Endothelial cell of umbilical vein (primary cell): ENCODE measurements around the gene GABARAP. TPM values are rescaled to one million over a fixed set of nuclear protein-coding genes. Genes with fewer than 3 reads are reported as not detected.

Experiments
- BruUV-seq: library from RNA; stranded (reverse); fragments of 400-500 nt; replicated peaks from 2 replicates; lab custom pipeline; 2021; lab: Mats Ljungman, UMichigan
- CTCF ChIA-PET: fragments of 300-600, 350-600 bp; sonication (Branson Sonifier 250); formaldehyde crosslinking; loops from one replicate; lab custom pipeline; 2021; ENCODE audit warnings: antibody characterized with exemption, inconsistent platforms; lab: Charles Lee
- POLR2A ChIA-PET: fragments of 300-600, 350-600 bp; sonication (Branson Sonifier 250); formaldehyde crosslinking; loops from one replicate; lab custom pipeline; 2021; ENCODE audit warnings: antibody characterized with exemption, inconsistent platforms; lab: Charles Lee
- DNase-seq: peaks from one replicate; pipeline ENCODE4 v3.0.0-alpha.2; 2011; ENCODE audit warnings: low read depth, low spot score
- FAIRE-seq: peaks from 2 replicates; lab custom pipeline; 2011; peaks lifted over from hg19 to GRCh38; lab: Jason Lieb, UNC
- H2AFZ ChIP-seq: 2 replicates; pipeline ENCODE4 v1.6.0; 2012; ENCODE audit warnings: low read depth, low read length, control low read depth, inconsistent platforms
- H3K27ac ChIP-seq: 2 replicates; pipeline ENCODE4 v1.5.1; 2011; ENCODE audit warnings: low read depth, mild to moderate bottlenecking, control low read depth, low read length, moderate library complexity; ENCODE audit not compliant: insufficient read depth
- H3K27me3 ChIP-seq, 2 experiments: 2 replicates each; pipeline versions ENCODE4 v1.6.0 to v1.6.1; 2011; ENCODE audit warnings: low read length in 2 of 2, mixed read lengths in 1 of 2; ENCODE audit not compliant: control insufficient read depth in 2 of 2, insufficient read depth in 2 of 2
- H3K36me3 ChIP-seq, 2 experiments: 2 replicates in 1 of 2; 3 replicates in 1 of 2; pipeline ENCODE4 v1.5.1; 2011; ENCODE audit warnings: low read length in 2 of 2, mild to moderate bottlenecking in 1 of 2, moderate library complexity in 1 of 2; ENCODE audit not compliant: control insufficient read depth in 2 of 2, insufficient read depth in 2 of 2; ENCODE audit errors: extremely low read depth in 1 of 2
- H3K4me1 ChIP-seq: 3 replicates; pipeline ENCODE4 v1.5.1; 2011; ENCODE audit warnings: mild to moderate bottlenecking, low read length; ENCODE audit not compliant: control insufficient read depth, insufficient read depth; ENCODE audit errors: extremely low read depth
- H3K4me2 ChIP-seq: 2 replicates; pipeline ENCODE4 v1.6.1; 2011; ENCODE audit warnings: low read length, control low read depth, mixed read lengths; ENCODE audit not compliant: insufficient read depth
- H3K4me3 ChIP-seq, 3 experiments: fragments of 200-600 bp in 1 of 3; sonication (generic), shearing (Covaris generic) in 1 of 3; replicated peaks in 1 of 3; 2 replicates each; pipeline ENCODE4 v1.5.1; 2011 to 2016; ENCODE audit warnings: control low read depth in 3 of 3, low read length in 3 of 3, mild to moderate bottlenecking in 2 of 3, inconsistent platforms in 1 of 3, low read depth in 1 of 3, moderate library complexity in 1 of 3; ENCODE audit not compliant: insufficient read depth in 1 of 3
- H3K79me2 ChIP-seq: 2 replicates; pipeline ENCODE4 v1.6.0; 2012; ENCODE audit warnings: low read length, inconsistent platforms; ENCODE audit not compliant: control insufficient read depth, insufficient read depth
- H3K9ac ChIP-seq: replicated peaks from 2 replicates; pipeline ENCODE3; 2011; ENCODE audit warnings: low read length, control low read depth; ENCODE audit not compliant: insufficient read depth; ENCODE audit errors: extremely low read depth
- H3K9me1 ChIP-seq: replicated peaks from 3 replicates; pipeline ENCODE4 v1.6.0; 2011; ENCODE audit warnings: mild to moderate bottlenecking, low read length; ENCODE audit not compliant: control insufficient read depth, insufficient read depth; ENCODE audit errors: extremely low read depth
- H3K9me3 ChIP-seq: replicated peaks from 2 replicates; pipeline ENCODE4 v1.5.1; 2012; ENCODE audit warnings: low read length, inconsistent platforms; ENCODE audit not compliant: control insufficient read depth, insufficient read depth
- H4K20me1 ChIP-seq: replicated peaks from 2 replicates; pipeline ENCODE3; 2011; ENCODE audit warnings: mild to moderate bottlenecking, low read length; ENCODE audit not compliant: control insufficient read depth, insufficient read depth; ENCODE audit errors: extremely low read depth
- EZH2 ChIP-seq: IDR thresholded peaks from 2 replicates; pipeline ENCODE4 v1.6.1; 2012; ENCODE audit warnings: borderline replicate concordance, low read depth, mild to moderate bottlenecking, moderate library complexity, low read length, inconsistent platforms; ENCODE audit not compliant: severe bottlenecking
- FOS ChIP-seq: IDR thresholded peaks from 2 replicates; pipeline ENCODE4 v1.6.1; 2011; ENCODE audit warnings: mild to moderate bottlenecking, low read length, moderate library complexity, borderline replicate concordance; ENCODE audit not compliant: insufficient read depth
- GATA2 ChIP-seq: IDR thresholded peaks from 2 replicates; pipeline ENCODE4 v1.7.0; 2011; ENCODE audit warnings: low read depth, mild to moderate bottlenecking, moderate library complexity, mixed read lengths, low read length; ENCODE audit not compliant: insufficient read length, insufficient read depth
- JUN ChIP-seq: IDR thresholded peaks from 2 replicates; pipeline ENCODE4 v1.6.1; 2011; ENCODE audit warnings: borderline replicate concordance, low read depth; ENCODE audit not compliant: insufficient read length, insufficient read depth
- MYC ChIP-seq: IDR thresholded peaks from one replicate; pipeline ENCODE4 v1.6.1; 2011; ENCODE audit warnings: mild to moderate bottlenecking, low read depth, low read length
- POLR2A ChIP-seq: IDR thresholded peaks from 2 replicates; pipeline ENCODE4 v1.6.1; 2012; ENCODE audit warnings: low read depth, mild to moderate bottlenecking, control low read depth, low read length
- POLR2AphosphoS5 ChIP-seq: IDR thresholded peaks from 2 replicates; pipeline ENCODE4 v1.6.1; 2012; ENCODE audit warnings: low read depth, mild to moderate bottlenecking, control low read depth, low read length, moderate library complexity; ENCODE audit not compliant: insufficient read depth
- dilution Hi-C: fragments of 300-500 bp; cut with MboI; formaldehyde crosslinking; loops from one replicate; pipeline ENCODE4 v1.15.0; 2019; ENCODE audit warnings: low sequenced_read_pairs; ENCODE audit not compliant: extremely low pct_ligation_motif_present
- intact Hi-C: fragments of 100-400 bp; cut with micrococcal nuclease; formaldehyde crosslinking; loops from one replicate; pipeline ENCODE4 v1.10.0; 2022
- polyA plus RNA-seq, 4 experiments: library from polyadenylated mRNA; depleted of rRNA in 3 of 4; stranded (reverse) in 3 of 4; unstranded in 1 of 4; fragments of >200 nt; gene quantifications; 2 replicates each; pipeline versions ENCODE4 v1.2.1 to v1.2.3, GENCODE V29; 2011 to 2012; ENCODE audit warnings: missing spikeins in 1 of 4
- total RNA-seq: library from RNA; stranded (reverse); gene quantifications from 2 replicates; pipeline ENCODE4 v1.2.3, GENCODE V29; 2021
- TF ChIP-seq, protein P1 (sequence below): IDR thresholded peaks from 2 replicates; pipeline ENCODE4 v1.6.1; 2011; ENCODE audit not compliant: insufficient read depth, insufficient read length
- TF ChIP-seq, protein P2 (sequence below), 2 donors: IDR thresholded peaks; 1 replicate in 1 of 2; 2 replicates in 1 of 2; pipeline ENCODE4 v1.5.1; 2011; ENCODE audit warnings: low read length in 2 of 2, mild to moderate bottlenecking in 2 of 2, moderate library complexity in 2 of 2, control low read depth in 1 of 2, inconsistent platforms in 1 of 2, low read depth in 1 of 2; ENCODE audit not compliant: insufficient read depth in 1 of 2; ENCODE audit errors: extremely low read depth in 1 of 2

GABARAP gene
- total and polyA plus RNA-seq, 2 donors (not counting 3 experiments of a cell fraction or from before 2014, with no cell fraction given) = 401 to 882 TPM

GRCh38 chr17:7224110-7224509 lies 18.1 kb downstream of the GABARAP start:
- no peaks in the 10 kb centered on the region for H3K27me3 ChIP-seq
- peaks cover 2% of the 10 kb centered on the region for H3K79me2 ChIP-seq
- TF ChIP-seq, protein P1, sequence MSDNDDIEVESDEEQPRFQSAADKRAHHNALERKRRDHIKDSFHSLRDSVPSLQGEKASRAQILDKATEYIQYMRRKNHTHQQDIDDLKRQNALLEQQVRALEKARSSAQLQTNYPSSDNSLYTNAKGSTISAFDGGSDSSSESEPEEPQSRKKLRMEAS = no peak
- TF ChIP-seq FOS (no peak), EZH2 (no peak), MYC (no peak), POLR2A (no peak), GATA2 (no peak), JUN (no peak), POLR2AphosphoS5 (no peak)
- TF ChIP-seq, protein P2, sequence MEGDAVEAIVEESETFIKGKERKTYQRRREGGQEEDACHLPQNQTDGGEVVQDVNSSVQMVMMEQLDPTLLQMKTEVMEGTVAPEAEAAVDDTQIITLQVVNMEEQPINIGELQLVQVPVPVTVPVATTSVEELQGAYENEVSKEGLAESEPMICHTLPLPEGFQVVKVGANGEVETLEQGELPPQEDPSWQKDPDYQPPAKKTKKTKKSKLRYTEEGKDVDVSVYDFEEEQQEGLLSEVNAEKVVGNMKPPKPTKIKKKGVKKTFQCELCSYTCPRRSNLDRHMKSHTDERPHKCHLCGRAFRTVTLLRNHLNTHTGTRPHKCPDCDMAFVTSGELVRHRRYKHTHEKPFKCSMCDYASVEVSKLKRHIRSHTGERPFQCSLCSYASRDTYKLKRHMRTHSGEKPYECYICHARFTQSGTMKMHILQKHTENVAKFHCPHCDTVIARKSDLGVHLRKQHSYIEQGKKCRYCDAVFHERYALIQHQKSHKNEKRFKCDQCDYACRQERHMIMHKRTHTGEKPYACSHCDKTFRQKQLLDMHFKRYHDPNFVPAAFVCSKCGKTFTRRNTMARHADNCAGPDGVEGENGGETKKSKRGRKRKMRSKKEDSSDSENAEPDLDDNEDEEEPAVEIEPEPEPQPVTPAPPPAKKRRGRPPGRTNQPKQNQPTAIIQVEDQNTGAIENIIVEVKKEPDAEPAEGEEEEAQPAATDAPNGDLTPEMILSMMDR (IDR thresholded peaks at IDR 0.05; ENCODE audit: extremely low read depth in 1 of 2, insufficient read depth in 1 of 2, low read depth in 1 of 2, low read length in 2 of 2) = no peak
- H3K9me3 ChIP-seq = no peaks in the 10 kb centered on the region
- ChIA-PET POLR2A (no interaction called here), CTCF (interaction anchor here (1.4 to 2.0 kb wide), 3 partner anchors 15 to 178 kb away, joined by 3 to 9 read pairs (median 4); partner anchors contain the start of gene PHF23)
- BruUV-seq = no TSS peak
- peaks cover 24 to 44% of the 10 kb centered on the region in 2 experiments for H3K36me3 ChIP-seq
- no peak overlapping the region for H3K27ac ChIP-seq
- peaks cover 11% of the 10 kb centered on the region for H3K4me1 ChIP-seq
- H2AFZ ChIP-seq = no peak overlapping the region
- H3K9ac ChIP-seq = no peak overlapping the region
- no peaks in the 10 kb centered on the region for H4K20me1 ChIP-seq
- no peak for FAIRE-seq
- no peak overlapping the region for H3K4me2 ChIP-seq
- no peak overlapping the region for H3K4me3 ChIP-seq
- no peak for DNase-seq
- no peaks in the 10 kb centered on the region for H3K9me1 ChIP-seq
- dilution Hi-C loops = no loop called here
- intact Hi-C loops = no loop called here
